T-helper 2 cell (primary cell): Measurements from ENCODE around the gene FAM234B.

Experiments used
- DNase-seq, 5 experiments: peaks; one replicate each; pipeline versions ENCODE4 v3.0.0 to v3.0.0-alpha.2; 2012 to 2022

FAM234B gene

DNA sequence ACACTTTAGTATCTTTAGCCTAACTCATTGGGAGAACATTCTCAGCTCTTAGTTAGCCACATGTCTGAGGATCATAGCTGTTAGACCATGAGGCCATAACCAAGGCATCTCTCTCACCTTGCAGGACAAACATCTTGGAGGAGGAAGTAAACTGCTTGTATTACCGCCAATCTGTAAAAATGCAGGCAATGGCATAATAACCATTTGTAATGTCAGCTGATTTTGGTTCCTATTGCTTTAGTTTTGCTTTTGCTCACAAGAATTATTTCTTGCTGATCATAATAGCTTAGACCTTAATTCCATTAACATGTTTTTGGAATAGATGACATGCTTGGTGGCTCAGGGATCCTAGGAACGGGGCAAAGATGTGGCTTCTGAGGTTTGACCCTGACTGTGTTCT is 75.6 kb downstream of the FAM234B start:
- no peak for DNase-seq

DNA sequence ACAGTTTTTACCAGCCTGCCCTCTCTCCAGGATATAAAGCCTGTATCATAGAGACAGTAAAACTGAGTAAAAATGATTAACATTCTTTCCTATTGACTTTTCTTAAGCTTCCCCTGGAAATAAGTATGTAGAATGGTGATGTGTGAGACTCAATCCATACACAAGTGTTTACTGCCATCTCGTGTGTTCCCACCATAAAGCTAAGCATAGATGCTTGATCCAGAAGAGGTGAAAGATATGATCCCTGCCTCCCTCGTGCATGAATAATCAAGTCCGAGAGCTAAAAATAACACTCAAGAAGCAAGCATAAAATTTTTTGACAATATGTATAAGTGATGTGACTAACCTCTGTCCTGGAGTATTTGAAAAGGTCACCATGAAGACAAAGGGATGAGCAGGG is 76.2 kb downstream of the FAM234B start:
- DNase-seq: no peak

DNA sequence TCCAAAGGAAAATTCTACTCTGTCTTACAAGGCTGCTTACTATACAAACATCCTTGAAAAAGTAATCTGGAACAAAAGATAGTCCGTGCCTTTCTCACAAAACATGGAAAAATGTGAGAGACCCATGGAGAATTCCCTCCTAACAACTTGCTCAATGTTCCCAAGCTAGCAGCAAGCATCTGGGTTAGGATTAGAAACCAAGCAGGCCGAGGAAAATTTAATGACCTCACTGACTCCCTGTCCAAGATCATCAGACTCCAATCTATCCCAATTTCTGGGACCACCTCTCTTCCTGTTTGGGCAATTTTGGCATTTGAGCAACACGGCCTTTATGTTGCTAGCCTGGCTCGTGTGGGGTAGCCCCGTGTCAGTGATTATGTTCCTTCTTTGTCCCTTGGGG is 77.4 kb downstream of the FAM234B start:
- DNase-seq: no peak

DNA sequence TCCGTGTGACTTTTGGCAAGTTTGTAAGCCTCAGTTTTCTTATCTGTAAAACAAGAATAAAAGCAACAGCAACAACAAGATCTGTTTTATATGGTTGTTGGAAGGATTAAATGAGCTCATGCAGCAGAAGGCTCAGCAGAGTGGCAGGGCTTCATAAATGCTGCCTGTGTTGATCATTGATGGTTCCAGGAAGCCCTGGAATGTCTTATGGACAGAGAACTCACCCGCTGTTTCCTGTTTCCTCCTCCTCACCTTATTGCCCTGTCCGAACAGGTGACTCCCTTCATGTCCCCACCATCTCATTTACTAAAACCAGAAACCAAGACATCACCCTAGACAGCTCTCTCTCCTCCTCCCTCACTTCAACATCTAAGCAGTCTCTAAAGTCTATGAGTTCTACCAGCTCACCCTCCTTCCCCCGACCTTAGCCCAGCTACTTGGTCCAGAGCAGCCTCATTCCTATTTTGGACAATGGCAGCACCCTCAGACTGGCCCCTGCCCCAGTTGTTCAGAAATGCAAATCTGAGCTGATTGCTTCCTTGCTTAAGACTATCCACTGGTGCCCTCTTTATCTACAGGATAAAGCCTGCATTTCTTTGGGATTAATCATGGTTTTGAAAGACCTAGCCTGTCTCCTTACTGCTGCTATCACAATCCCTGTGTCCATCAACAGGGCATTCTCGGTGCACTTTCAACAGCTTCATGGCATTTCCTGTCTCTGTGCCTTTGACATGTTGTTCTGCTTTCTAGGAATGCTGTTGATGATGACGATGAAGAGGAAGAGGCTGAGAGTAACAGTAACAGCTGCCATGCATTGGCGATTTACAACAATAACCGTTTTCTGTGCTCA is 80.7 kb downstream of the FAM234B start:
- no peak for DNase-seq

DNA sequence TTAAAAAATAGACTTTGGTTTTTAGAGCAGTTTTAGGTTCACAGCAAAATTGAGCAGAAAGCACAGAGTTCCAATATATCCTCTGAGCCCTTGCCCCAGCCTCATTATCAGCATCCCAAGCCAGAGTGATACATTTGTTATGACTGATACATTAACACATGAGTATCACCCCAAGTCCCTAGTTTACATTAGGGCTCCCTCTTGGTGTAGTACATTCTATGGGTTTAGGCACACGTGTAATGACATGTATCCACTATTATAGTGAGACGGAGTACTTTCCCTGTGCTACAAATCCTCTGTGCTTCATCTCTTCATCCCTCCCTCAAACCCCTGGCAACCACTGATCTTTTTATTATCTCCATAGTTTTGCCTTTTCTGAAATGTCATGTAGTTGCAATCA is 81.8 kb downstream of the FAM234B start:
- DNase-seq: no peak

DNA sequence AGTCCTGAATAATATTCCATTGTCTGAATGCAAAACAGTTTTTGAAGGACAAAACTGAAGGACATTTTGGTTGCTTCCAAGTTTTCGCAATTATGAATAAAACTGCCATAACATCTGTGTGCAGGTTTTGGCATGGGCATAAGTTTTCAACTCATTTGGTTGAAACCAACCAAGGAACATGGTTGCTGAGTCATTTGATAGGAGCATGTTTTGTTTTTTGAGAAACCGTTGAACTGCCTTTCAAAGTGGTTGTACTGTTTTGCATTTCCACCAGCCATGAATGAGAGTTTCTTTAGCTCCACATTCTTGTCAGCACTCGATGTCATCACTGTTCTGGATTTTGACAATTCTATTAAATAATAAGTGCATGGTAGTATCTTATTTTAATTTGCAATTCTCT is 82.3 kb downstream of the FAM234B start:
- peak in 1 of 5 experiments; percentile 30 for DNase-seq

DNA sequence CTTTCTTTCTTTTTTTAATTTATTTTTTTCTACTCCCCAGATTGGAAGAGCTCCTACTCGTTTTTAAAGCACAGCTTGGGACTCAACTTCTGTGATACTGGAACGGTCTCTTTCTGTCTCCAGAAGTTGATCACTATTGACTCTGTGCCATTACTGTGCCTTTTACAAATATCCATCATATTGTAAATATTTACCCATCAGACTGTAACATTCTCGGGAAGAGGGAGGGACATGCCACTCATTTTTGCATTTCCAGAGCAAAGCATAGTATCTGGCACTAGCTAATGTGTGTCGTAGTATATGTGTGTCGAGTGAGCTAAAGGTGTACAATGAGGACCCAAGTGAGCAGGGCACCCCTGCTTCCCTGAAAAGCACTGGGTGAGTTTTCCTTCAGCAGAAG is 83.3 kb downstream of the FAM234B start:
- DNase-seq: no peak

DNA sequence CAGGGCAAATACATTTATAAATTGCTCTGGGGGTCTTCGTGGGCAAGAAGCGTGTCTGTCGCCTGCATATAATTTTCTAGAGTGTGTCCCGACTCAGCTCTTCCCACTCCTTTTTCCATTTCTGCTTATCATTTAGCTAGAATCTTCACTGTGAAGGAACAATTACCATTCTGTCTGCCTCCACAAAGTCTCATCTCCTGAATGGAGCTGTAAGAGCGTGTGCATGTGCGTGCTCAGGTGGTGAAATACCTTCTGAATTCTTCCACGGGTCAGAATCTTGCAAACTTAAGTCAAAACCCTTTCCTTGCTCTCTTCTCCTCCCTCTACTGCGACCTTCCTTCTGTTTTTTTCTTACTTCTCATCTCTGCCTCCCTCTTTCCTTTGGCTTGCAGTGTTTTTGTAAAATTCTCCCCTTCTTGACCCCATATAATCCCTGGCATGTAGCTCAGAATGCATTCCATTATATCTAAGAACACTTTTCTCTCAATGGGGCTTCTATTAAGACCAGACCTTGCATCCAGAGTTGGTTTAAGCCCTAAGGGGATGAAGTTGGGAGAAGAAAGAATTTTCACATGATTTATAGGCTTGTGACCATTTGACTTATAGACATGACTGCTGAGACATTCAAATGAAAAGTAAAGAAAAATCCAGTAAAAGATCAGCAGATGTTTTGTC is 84.2 kb downstream of the FAM234B start:
- DNase-seq: no peak

DNA sequence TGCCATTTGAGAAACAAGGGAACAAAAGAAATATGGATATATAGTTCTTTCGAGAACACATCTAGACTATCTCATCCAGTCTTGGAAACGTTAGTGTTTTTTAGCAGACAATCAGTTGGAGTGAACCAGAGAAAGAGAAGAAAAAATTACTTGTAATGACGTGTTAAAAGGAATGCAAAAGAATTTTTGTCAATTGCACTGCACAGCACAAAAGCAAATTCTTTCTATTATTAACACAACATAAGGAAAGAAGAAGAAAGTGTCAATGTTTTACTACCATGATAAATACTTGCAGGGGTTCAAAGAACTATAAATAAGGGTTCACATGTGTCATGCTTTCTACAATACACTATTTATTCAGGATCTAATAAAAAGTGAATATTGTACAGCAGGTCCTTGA is 86.8 kb downstream of the FAM234B start:
- no peak for DNase-seq
